ENCODE results near the gene MYO9A. TPM values are rescaled to one million over a fixed set of nuclear protein-coding genes. Genes with fewer than 3 reads are reported as not detected.

MYO9A gene
- total RNA-seq, 1 donor from 2014 or later, result 39.2 TPM

DNA sequence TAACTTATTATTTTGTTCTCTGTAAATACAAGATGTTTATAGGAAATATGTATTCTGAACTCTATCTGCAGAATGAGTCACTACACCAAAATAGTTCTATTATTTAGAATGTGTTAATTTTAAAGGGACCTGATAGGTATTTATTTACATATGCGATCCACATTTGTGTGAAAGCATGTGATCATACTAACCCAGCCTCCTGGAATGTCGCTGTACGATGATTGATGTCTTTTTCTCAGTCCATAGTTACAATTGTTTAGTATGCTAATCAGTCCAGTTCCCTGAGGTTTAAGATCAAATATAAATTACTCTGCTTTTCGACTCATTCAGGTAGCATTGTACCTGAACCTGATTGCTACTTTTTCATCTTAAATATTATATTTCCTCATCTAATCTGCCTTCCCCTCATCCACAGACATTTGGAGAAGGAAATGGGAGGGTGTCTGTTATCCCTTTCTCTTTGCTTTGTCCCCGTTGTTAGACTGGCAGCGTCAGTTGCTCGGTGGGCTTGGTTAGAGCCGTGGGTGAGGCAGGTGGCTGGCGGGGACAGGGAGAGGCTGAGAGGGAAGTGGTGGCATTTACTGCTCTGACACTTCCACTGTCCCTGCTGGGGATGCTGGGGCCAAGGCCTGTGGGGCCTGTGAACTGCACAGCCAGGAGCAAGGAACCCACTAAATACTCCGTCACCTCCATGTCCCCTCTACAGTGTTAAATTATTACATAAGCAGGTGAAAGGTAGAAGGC is 335.4 kb downstream of the MYO9A start:
- no peak for DNase-seq (ENCODE audit: low spot score)
- Mint-ChIP-seq H3K4me3 (ENCODE audit: unreplicated experiment) (no peak overlapping the region), H3K36me3 (ENCODE audit: low read depth, unreplicated experiment) (no peaks in the 10 kb centered on the region), H3K27me3 (ENCODE audit: unreplicated experiment) (peaks cover 4% of the 10 kb centered on the region), H3K27ac (ENCODE audit: unreplicated experiment) (no peak overlapping the region), H3K9me3 (ENCODE audit: unreplicated experiment) (no peaks in the 10 kb centered on the region), H3K4me1 (ENCODE audit: unreplicated experiment) (no peaks in the 10 kb centered on the region)
- TF ChIP-seq, protein P1, sequence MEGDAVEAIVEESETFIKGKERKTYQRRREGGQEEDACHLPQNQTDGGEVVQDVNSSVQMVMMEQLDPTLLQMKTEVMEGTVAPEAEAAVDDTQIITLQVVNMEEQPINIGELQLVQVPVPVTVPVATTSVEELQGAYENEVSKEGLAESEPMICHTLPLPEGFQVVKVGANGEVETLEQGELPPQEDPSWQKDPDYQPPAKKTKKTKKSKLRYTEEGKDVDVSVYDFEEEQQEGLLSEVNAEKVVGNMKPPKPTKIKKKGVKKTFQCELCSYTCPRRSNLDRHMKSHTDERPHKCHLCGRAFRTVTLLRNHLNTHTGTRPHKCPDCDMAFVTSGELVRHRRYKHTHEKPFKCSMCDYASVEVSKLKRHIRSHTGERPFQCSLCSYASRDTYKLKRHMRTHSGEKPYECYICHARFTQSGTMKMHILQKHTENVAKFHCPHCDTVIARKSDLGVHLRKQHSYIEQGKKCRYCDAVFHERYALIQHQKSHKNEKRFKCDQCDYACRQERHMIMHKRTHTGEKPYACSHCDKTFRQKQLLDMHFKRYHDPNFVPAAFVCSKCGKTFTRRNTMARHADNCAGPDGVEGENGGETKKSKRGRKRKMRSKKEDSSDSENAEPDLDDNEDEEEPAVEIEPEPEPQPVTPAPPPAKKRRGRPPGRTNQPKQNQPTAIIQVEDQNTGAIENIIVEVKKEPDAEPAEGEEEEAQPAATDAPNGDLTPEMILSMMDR (IDR thresholded peaks at IDR 0.05; ENCODE audit: unreplicated experiment), result no peak

GRCh38 chr15:71781965-71782265 is 336.0 kb downstream of the MYO9A start:
- Mint-ChIP-seq H3K4me3 (ENCODE audit: unreplicated experiment) (no peak overlapping the region), H3K27ac (ENCODE audit: unreplicated experiment) (no peak overlapping the region), H3K9me3 (ENCODE audit: unreplicated experiment) (no peaks in the 10 kb centered on the region), H3K36me3 (ENCODE audit: low read depth, unreplicated experiment) (no peaks in the 10 kb centered on the region), H3K27me3 (ENCODE audit: unreplicated experiment) (peaks cover 4% of the 10 kb centered on the region), H3K4me1 (ENCODE audit: unreplicated experiment) (no peaks in the 10 kb centered on the region)
- TF ChIP-seq, protein P1 (IDR thresholded peaks at IDR 0.05; ENCODE audit: unreplicated experiment), result no peak
- DNase-seq (ENCODE audit: low spot score), result no peak

GRCh38 chr15:71781179-71781964 is 336.6 kb downstream of the MYO9A start:
- Mint-ChIP-seq H3K27ac (ENCODE audit: unreplicated experiment) (no peak overlapping the region), H3K36me3 (ENCODE audit: low read depth, unreplicated experiment) (no peaks in the 10 kb centered on the region), H3K9me3 (ENCODE audit: unreplicated experiment) (no peaks in the 10 kb centered on the region), H3K4me1 (ENCODE audit: unreplicated experiment) (no peaks in the 10 kb centered on the region), H3K4me3 (ENCODE audit: unreplicated experiment) (no peak overlapping the region), H3K27me3 (ENCODE audit: unreplicated experiment) (peaks cover 4% of the 10 kb centered on the region)
- TF ChIP-seq, protein P1 (IDR thresholded peaks at IDR 0.05; ENCODE audit: unreplicated experiment), result no peak
- no peak for DNase-seq (ENCODE audit: low spot score)

DNA sequence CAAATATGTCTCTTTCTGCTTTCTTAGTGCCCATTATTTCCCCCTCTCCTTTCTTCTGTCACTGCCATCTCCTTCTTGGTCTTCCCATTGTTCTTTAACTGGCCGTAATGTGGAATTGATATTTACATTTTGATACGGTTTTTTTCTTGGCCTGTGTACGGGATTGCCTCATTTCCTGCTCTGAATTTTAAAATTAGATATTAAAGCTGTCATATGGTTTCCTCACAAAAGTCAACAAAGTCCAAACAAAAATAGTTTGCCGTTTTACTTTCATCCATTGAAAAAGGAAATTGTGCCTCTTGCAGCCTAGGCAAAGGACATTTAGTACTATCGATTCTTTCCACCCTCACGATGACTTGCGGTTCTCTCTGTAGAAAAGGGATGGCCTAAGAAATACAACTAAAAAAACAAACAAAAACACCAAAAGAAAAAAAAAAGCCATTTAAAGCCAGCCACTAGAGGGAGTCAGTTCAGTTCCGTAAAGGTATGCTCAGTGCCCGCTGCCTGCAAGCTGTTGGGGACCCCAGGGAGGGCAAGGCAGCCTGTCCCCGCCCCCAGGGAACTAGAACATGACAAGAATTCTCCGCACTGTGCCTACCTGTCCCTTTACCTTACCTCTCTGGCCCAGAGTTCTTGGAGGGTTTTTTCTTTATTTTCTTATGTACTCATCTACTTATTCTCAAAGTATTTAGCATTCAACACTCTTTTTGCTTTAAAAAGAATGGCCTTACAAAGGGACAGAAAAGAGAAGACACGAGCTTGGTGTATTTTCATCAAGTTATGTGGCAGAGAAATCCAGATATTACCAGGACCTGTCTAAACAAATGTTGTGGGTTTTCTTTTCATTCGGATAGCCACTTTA is 337.6 kb downstream of the MYO9A start:
- Mint-ChIP-seq H3K9me3 (ENCODE audit: unreplicated experiment) (no peaks in the 10 kb centered on the region), H3K4me3 (ENCODE audit: unreplicated experiment) (no peak overlapping the region), H3K4me1 (ENCODE audit: unreplicated experiment) (no peaks in the 10 kb centered on the region), H3K27me3 (ENCODE audit: unreplicated experiment) (peaks cover under 1% of the 10 kb centered on the region), H3K36me3 (ENCODE audit: low read depth, unreplicated experiment) (no peaks in the 10 kb centered on the region), H3K27ac (ENCODE audit: unreplicated experiment) (peak overlapping the region; percentile 19)
- peak; percentile 40 for DNase-seq (ENCODE audit: low spot score)
- TF ChIP-seq, protein P1 (IDR thresholded peaks at IDR 0.05; ENCODE audit: unreplicated experiment), result peak; percentile 88

Data from endothelial cell (in vitro differentiated cells).